ENCODE data around the gene PITHD1.
A peak's percentile ranks its signal among the peaks of the same experiment; 100 is the strongest.
"Not testable (repeated sequence)": the region's sequence is repeated elsewhere in the genome, so short reads cannot be mapped to it uniquely, and the experiment has no call there.

Gene PITHD1

DNA sequence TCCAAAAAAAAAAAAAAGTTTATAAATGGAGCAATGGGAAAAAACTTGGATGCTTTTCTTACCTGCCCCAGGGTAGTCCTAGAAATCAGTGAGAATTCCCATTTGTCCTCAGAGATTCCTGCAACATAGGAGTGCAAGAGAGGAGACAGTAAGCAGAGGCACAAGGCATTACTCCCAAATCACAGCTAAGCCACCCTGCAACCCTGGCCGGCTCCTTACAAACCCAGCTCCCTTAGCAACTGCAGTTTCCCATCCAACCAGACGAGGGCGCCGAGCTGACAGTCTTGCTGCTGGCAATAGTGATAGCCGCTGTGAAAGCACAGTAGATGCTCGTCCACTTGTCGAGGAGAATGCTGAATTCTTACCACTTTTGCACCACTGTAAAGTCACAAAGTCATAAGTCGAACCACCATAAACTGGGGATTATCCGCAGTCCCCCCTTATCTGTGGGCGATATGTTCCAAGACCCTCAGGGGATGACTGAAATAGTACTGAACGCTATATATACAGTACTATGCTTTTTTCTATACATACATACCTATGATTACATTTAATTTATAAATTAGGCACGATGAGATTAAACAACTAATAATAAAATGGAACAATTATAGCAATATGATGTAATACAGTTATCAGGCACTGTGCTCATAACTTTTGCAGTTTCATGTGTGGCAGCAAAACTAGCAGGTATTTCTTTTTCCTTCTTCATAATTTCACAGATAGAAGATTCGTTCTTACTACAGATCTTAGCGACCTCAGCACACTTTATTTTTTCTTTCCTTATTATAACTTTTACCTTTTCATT, 6.0 kb upstream of the PITHD1 start:
- H3K4me3 ChIP-seq (ENCODE audit: low read length) = no peak overlapping the region
- peak; percentile 76 for DNase-seq (ENCODE audit: low read depth, low spot score)

DNA sequence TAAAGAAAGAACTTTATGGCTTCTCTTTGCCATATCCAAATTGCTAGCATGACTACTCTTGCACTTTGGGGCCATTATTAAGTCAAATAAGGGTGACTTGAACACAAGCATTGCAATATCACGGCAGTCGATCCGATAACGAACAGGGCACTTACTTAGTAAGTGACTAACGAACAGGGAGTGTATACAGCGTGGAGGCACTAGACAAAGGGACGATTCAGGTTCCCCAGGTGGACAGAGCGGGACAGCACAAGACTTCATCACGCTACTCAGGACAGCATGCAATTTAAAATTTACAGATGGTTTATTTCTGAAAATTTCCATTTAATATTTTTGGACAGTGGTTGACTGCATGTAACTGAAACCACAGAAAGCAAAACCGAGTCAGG, 5.4 kb upstream of the PITHD1 start:
- DNase-seq (ENCODE audit: low read depth, low spot score) = no peak
- H3K4me3 ChIP-seq (ENCODE audit: low read length) = no peak overlapping the region

DNA sequence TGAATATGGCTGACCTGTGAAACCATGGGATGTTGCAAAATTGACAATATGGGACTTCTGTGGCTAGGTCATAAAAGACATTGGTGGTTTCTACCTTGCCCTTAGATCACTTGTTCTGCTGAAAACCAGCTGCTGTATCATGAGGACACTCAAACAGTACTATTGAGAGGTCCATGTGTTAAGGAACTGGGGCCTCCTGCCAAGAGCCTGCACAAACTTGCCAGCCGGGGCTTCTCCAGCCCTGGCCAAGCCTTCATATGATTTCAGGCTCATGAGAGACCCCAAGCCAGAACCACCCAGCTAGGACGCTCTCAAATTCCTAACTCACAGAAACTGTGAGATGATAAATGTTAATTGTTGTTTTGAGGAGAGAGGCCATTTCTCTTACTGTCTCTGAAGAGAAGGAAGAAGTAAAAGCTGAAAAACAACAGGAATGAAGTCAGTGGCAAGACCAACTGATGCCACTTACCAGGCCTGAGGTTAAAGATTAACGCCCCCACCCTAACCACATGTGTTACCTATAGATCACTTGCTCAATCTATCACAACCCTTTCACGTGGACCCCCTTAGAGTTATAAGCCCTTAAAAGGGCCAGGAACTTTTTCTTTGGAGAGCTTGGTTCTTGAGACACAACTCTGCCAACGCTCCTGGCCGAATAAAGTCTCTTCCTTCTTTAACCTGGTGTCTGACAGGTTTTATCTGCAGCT, 3.9 kb upstream of the PITHD1 start:
- H3K4me3 ChIP-seq (ENCODE audit: low read length) = no peak overlapping the region
- DNase-seq (ENCODE audit: low read depth, low spot score) = no peak

DNA sequence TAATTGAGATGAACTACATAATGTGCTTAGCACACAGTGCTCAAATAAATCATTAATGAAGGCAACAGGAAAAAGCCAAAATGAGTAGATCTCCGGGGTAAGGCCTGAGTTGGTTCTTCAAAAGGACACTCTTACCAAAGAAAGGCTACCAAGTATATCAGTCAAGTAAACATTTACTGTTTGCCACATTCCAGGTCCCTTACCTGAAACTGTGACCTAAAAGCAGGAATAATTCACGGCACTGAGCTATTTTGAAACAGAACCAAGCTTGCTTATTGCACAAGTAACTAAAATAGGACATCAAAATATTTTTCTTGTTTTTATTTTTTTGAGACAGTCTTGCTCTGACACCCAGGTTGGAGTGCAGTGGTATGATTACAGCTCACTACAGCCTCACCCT, 2.0 kb upstream of the PITHD1 start:
- H3K4me3 ChIP-seq (ENCODE audit: low read length) = no peak overlapping the region

DNA sequence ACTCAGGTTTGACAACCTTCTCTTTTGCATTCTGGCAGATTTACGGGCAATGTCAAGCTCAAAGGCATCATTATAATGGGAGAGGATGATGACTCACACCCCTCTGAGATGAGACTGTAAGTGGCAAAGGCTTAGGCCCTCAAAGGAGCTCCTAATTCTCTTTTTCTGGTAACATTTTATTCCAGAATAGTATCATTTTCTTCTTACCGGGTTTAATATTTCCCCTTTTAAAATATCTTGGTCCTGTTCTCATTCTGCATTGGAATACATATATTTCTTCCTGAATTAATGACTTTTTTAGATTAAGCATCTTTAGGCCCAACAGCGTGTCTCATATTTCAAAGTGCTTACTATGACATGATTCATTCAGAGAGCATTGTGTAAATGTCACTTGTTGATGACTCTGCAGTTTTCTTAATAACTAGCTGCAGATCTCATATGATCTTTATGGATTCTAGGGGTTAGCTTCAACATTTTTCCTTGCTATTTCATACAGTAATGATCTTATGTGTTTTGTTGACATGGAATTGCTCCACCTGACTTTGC, 1.7 kb downstream of the PITHD1 start:
- no peak for DNase-seq (ENCODE audit: low read depth, low spot score)

More for the DNA sequence above, 2.0 kb upstream of the PITHD1 start:
- DNase-seq (ENCODE audit: low read depth, low spot score) = no peak

DNA sequence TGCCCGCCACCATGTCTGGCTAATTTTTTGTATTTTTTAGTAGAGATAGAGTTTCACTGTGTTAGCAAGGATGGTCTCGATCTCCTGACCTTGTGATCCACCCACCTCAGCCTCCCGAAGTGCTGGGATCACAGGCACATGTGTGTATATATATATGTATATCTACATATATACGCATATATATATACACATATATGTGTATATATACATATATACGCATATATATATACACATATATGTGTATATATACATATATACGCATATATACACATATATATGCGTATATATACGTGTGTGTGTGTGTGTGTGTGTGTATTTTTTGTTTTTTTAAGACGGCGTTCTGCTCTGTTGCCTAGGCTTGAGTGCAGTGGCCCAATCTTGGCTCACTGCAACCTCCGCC, 4.9 kb downstream of the PITHD1 start:
- DNase-seq (ENCODE audit: low read depth, low spot score); H3K4me3 ChIP-seq (ENCODE audit: low read length): not testable (repeated sequence)

More for the DNA sequence above, 1.7 kb downstream of the PITHD1 start:
- H3K4me3 ChIP-seq (ENCODE audit: low read length) = no peak overlapping the region

DNA sequence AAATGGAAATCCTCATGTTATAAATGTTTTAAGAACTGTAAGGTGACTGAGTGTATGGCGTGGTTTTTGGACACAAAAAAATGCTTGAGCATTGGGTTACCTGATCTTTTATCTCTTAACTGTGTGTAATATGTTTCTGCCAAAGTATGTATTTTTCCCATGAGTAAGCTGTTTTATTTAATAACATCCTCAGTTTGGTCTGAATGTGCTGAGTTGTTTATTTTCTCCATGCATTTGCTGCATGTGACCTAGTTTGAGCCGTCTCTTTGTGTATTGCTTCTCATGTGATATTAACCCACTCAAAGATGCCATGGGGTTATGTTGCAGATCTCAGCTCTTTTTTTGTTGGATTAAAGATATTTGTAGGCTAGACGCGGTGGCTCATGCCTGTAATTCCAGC, 6.6 kb downstream of the PITHD1 start:
- no peak overlapping the region for H3K4me3 ChIP-seq (ENCODE audit: low read length)
- no peak for DNase-seq (ENCODE audit: low read depth, low spot score)

DNA sequence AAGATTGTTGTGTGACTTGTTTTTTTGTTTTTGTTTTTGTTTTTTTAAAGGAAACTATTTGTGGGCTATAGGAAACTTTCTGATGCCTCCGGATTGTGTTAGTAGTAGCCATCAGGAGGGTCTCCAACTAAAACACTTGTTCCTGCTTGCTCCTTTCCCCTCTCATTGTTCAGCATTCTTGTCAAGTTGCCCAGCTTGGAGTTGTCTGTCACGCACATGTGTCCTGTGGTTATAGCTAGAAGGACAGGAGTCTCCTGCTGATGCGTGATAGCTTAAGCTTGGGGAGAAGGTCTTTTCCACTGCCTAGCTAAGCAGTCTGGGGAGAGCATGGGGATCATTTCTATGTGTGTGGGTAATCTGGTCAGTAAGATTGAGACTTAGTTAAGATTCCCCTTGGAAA, 9.5 kb downstream of the PITHD1 start:
- DNase-seq (ENCODE audit: low read depth, low spot score) = no peak
- H3K4me3 ChIP-seq (ENCODE audit: low read length) = no peak overlapping the region

DNA sequence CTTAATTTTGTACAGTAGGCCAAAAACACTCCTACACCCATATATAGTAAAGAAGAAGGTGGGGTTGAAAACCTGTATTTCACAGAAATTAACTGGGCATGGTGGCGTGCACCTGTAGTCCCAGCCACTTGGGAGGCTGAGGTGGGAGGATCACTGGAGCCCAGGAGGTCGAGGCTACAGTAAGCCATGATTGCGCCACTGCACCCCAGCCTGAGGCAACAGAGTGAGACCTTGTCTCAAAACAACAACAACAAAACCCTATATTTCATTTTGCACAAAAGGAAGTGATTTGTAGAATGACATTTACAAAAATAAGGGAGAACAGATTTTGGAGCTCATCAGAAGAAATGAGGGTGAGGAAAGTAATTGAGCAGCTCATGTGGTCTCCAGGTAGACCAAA, 10.5 kb downstream of the PITHD1 start:
- no peak overlapping the region for H3K4me3 ChIP-seq (ENCODE audit: low read length)

DNA sequence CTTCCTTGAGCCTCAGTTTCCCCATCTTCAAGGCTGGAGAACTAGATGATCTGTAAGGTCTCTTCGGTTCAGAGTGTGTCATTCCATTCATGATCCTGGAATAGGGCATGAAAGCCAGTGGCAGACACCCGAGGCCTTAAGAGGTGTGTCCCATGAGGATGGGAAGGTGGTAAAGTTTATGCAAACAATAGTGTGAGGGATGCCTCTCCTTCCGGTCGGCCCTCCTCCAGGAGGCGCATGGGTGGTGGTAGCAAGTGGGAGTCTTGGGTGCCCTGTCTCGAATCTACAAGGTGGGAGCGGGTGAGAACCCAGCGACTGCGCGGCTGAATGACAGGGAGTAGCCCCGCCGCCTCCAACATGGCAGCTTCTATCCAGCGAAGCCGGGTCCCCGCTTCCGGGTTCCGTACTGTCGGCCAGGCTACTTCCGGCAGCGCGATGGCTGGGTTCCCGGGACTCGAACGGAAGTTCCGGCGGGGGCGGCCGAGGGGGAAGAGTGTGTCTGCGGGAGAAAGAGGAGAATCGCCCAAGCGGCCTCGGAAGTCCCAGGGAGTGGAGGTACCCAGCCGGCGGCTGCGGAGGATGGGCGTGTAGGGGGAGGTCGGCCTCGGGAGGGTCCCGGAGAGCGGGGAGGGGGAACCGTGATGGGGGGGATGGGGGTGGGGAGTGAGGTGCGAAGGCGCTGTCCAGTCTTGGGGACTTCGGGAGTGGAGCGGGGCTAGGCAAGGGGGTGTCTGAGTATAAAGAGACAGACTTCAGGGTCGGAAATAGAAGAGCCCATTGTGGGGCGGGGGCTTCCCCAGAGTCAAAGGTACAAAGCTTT, 12.7 kb downstream of the PITHD1 start, which contains the start of gene LYPLA2:
Gene LYPLA2 (plus strand): TSS at position 450 of the 820 bp plus-strand sequence. CDS start 1,538 bp downstream, outside the sequence.
- peak; percentile 80 for DNase-seq (ENCODE audit: low read depth, low spot score)

More for the DNA sequence above, 10.5 kb downstream of the PITHD1 start:
- no peak for DNase-seq (ENCODE audit: low read depth, low spot score)

DNA sequence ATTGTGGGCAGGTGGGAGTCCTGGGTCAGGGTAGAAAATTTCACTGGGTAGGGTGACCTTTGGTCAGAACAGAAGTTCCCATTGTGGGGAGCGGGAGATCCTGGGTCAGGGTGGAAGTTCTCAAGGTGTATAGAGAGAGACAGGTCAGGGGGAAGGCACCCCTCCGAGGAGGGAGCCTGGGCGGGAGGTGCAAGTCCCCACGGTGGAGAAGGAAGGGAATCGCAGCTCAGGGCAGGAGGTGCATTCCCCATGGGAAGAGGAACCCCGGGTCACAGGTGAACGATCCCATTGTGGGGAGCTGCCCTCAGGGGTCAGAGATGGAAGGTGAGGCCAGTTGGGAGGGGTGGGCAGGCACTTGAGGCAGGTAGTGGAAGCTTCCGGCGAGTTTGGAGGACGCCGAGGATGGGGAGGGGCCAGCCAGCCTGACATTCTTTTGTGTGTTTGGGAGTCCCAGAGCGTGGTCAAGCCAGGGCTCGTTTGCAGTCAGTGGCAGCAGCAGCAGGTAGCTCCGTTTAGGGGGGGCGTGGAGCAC, 13.4 kb downstream of the PITHD1 start:
- peak overlapping the region; percentile 94 for H3K4me3 ChIP-seq (ENCODE audit: low read length)
- DNase-seq (ENCODE audit: low read depth, low spot score) = no peak

More for the DNA sequence above, 12.7 kb downstream of the PITHD1 start, which contains the start of gene LYPLA2:
- peak within 1 kb of the TSS; percentile 94 for H3K4me3 ChIP-seq (ENCODE audit: low read length)

DNA sequence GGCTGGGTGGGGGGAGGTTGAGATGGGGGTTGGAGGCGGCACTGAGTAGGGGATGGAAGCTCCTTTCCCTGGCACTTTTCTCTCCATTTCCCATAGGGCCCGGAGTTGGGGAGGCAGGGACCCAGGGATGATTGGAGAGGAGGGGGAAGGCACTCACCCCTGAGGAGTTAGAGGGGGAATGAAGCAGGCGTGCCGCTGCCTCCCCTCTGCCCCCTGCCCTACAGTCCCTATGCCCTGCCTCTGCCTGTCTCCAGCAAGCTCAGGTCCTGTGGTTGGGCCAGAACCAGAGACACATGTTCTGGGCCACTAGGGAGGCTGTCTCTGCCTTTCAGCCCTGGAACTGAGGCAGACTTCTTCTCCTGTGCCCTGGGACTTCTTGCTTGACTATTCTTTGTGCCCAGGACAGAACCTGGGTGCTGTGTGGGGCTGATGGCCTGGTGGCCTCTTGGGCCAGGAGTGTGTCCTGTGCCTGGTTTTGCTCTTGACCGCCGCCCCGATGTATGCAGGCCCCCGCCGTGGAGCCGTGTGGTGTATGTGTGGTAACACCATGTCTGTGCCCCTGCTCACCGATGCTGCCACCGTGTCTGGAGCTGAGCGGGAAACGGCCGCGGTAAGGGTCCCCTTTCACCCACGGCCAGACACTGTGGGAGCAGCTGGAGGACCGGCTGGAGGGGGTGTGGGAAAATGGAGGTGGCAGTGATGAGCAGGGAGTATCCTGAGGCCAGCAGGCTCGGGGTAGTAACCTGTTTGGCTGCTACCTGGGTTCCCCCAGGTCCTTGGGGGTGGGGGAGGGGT, 14.1 kb downstream of the PITHD1 start:
- H3K4me3 ChIP-seq (ENCODE audit: low read length) = peak overlapping the region; percentile 94
- DNase-seq (ENCODE audit: low read depth, low spot score) = no peak

DNA sequence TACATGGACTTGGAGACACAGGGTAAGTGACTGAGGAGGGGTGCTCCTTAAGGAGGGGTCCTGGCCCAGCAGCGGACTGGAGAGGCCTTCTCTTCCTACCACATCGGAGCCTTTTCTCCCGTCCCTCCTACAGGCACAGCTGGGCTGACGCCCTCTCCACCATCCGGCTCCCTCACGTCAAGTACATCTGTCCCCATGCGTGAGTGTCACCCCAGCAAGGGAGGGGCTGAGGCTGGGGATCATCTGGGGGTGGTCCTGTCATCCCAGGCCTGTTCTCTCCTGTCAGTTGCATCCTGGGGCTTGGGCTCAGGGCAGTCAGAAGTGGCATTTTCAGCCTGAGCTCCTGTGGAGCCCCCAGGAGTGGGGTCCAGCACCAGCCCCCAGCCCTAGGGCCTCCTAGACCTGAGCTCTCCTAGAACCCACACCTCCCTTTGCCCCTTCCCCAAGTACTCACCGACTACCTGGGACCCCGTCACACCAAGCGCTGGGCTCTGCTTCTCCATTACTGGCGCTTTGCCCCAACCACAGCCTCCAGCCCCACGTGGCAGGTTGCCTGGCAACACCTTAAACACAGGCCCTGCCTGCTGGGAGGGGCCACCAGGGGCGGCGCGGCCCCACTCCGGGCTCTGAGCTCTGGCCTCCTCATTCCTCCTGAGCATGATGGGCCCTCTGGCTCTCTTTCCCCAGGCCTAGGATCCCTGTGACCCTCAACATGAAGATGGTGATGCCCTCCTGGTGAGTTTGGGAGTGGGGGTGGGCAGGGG, 15.0 kb downstream of the PITHD1 start:
- H3K4me3 ChIP-seq (ENCODE audit: low read length) = no peak overlapping the region
- no peak for DNase-seq (ENCODE audit: low read depth, low spot score)

DNA sequence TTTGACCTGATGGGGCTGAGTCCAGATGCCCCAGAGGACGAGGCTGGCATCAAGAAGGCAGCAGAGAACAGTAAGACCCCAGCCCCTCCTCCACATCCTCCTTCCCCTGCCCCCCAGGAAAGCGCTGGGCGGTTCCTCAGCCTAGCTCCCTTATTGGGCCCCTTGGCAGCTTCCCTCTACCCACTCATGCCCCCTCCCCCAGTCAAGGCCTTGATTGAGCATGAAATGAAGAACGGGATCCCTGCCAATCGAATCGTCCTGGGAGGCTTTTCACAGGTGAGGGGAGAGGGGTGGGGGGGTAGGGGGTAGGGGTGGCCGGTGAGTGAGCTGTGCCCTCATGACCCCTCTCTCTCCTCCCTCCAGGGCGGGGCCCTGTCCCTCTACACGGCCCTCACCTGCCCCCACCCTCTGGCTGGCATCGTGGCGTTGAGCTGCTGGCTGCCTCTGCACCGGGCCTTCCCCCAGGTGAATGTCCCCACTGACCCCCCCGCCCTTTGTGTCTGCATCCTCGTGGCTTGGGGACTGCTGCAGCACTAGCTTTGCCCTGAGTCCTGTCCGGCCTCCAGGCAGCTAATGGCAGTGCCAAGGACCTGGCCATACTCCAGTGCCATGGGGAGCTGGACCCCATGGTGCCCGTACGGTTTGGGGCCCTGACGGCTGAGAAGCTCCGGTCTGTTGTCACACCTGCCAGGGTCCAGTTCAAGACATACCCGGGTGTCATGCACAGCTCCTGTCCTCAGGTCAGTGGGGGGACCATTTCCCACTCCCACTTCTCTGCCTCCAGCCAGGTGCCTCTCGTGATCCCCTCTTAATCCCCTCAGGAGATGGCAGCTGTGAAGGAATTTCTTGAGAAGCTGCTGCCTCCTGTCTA, 15.9 kb downstream of the PITHD1 start:
- DNase-seq (ENCODE audit: low read depth, low spot score) = no peak
- H3K4me3 ChIP-seq (ENCODE audit: low read length) = no peak overlapping the region

DNA sequence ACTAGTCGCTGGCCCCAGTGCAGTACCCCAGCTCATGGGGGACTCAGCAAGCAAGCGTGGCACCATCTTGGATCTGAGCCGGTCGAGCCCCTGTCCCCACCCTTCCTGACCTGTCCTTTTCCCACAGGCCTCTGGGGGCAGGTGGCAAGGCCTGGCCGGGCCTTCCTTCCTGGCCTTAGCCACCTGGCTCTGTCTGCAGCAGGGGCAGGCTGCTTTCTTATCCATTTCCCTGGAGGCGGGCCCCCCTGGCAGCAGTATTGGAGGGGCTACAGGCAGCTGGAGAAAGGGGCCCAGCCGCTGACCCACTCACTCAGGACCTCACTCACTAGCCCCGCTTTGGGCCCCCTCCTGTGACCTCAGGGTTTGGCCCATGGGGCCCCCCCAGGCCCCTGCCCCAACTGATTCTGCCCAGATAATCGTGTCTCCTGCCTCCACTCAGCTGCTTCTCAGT, 16.5 kb downstream of the PITHD1 start:
- not testable (repeated sequence) for H3K4me3 ChIP-seq (ENCODE audit: low read length)

DNA sequence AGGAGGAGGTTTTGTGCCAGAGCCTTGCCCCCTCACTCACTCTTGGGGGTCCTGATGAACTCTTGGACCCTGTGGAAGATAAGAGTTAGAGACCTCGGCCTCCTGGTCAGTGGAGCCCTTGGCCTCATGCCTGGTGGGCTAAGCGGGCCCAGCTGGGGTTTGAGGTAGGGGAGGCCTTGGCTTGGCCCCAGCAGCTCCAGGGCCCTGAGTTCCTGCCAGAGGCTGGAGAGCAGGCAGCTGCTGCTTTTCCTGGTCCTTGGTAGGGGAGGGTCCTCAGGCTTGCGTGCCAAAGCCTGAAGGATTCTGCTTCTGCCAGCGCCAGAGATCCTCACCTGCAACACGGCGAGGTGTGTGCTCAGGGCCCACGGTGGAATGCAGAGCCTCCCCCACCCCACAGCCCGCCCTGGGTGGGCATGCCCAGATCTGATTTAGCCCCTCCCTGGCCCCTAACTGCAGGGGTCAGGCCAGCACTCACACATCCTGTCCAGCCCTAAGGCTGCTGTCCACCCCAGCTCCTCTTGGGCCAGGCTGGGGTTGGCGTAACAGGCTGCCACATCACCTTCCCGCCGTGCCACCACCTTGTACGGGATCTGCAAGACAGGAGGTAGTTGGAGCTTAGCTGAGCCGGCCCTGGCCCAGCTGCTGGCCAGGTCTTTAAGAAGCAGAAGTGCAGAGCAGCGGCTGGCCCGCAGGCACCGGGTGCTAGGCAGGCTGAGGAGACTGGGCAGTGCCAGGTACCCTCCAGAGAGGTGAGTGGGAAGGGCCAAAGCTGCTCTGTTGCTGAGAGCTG, 17.7 kb downstream of the PITHD1 start:
- DNase-seq (ENCODE audit: low read depth, low spot score) = no peak
- H3K4me3 ChIP-seq (ENCODE audit: low read length) = no peak overlapping the region

More for the DNA sequence above, 16.5 kb downstream of the PITHD1 start:
- not testable (repeated sequence) for DNase-seq (ENCODE audit: low read depth, low spot score)
